B cell (primary cell): Measurements from ENCODE around the gene AGXT.

Experiments
- EZH2 ChIP-seq: IDR thresholded peaks from 2 replicates; pipeline ENCODE4 v1.6.1; 2012; ENCODE audit warnings: borderline replicate concordance, low read depth, mild to moderate bottlenecking, moderate library complexity, low read length; ENCODE audit not compliant: insufficient read depth, poor library complexity, severe bottlenecking
- TF ChIP-seq, protein P1 (sequence below): fragments of 200-600 bp; IDR thresholded peaks from one replicate; pipeline ENCODE4 v1.8.0; 2022; ENCODE audit warnings: antibody characterized with exemption, mild to moderate bottlenecking

- TF ChIP-seq EZH2, result no peak
- TF ChIP-seq, protein P1, sequence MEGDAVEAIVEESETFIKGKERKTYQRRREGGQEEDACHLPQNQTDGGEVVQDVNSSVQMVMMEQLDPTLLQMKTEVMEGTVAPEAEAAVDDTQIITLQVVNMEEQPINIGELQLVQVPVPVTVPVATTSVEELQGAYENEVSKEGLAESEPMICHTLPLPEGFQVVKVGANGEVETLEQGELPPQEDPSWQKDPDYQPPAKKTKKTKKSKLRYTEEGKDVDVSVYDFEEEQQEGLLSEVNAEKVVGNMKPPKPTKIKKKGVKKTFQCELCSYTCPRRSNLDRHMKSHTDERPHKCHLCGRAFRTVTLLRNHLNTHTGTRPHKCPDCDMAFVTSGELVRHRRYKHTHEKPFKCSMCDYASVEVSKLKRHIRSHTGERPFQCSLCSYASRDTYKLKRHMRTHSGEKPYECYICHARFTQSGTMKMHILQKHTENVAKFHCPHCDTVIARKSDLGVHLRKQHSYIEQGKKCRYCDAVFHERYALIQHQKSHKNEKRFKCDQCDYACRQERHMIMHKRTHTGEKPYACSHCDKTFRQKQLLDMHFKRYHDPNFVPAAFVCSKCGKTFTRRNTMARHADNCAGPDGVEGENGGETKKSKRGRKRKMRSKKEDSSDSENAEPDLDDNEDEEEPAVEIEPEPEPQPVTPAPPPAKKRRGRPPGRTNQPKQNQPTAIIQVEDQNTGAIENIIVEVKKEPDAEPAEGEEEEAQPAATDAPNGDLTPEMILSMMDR, result no peak
Measured at GRCh38 chr2:240876035-240876474, 7.4 kb downstream of the AGXT start.
